NK-92 (cell line): ENCODE data around the gene NXT1.
A peak's percentile ranks its signal among the peaks of the same experiment; 100 is the strongest.

ENCODE experiments used
- DNase-seq: peaks from one replicate; lab custom pipeline; 2025; ENCODE audit not compliant: unreplicated experiment; lab: John Stamatoyannopoulos, UW

NXT1 gene

GRCh38 chr20:23386304-23387117, 35.9 kb downstream of the NXT1 start:
- DNase-seq: no peak

- DNase-seq: no peak
These were observed 36.5 kb downstream of the NXT1 start for GRCh38 chr20:23387118-23387443.

- DNase-seq: no peak
These were observed 39.6 kb downstream of the NXT1 start for GRCh38 chr20:23390091-23390774.

GRCh38 chr20:23391707-23392310, 41.2 kb downstream of the NXT1 start:
- DNase-seq: no peak

DNA sequence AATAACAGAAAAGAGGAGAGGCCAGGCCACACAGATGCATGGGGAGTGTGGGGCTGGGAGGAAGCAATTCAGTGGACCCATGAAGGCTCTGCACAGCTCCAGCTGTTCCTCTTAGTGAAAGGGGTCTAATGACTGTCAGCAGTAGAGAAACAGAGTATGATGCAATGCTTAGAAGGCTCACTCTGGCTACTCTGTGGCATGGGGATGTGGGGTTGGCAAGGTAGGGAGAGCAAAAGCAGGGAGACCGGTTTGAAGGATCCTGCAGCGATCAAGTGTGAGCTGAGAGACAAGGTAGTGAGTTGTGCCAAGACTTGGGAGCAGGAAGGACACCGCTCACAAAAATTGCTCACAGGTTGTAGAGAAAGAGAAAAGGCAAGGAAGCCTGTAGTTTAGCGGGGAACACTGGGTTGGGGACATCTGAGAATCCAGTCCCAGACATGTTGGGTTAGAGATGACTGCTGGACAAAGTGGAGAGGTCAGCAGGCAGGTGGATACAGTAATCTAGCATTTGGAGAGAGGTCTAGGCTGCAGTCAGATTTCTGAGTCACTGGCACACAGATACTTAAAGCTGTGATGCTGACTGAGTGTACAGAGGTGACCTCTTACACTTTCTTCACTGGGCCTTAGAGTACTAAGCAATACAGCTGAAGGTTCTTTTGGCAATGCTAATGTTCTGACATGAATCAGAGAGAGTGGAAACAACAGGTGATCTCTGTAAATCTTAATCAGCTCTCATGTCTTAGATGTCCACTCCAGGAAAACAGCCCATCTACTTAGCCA, 43.6 kb downstream of the NXT1 start:
- DNase-seq: no peak

DNA sequence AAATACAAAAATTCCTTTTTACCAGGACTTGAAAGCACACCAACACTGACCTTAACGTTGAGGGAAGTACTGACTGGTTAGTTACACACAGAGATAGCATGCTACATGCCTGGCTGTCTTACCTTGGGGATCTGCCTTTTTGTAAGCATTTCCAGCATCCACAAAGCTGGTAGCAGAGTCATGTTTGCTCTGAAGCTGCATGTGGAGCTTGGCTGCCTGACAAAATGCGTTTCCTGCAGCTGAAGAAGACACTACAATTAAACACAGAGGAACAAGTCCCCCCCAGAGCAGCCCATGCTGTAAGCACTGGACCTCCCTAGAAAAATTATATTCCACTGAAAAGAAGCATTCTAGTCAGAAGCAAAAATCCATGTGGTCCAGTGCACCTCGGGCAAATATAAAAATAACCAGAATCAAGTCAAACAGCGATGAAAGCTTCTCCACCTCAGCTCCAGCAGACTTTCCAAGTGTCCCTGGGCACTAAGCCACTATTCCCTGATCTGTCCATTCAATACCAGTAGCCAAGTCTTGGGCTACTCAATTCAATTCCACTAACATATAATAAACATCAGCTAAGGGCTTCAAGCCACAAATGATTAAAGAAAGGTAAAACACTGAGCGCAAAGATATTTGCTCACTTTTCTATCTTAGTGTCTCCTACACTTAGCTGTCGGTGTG, 46.5 kb downstream of the NXT1 start:
- DNase-seq: no peak

DNA sequence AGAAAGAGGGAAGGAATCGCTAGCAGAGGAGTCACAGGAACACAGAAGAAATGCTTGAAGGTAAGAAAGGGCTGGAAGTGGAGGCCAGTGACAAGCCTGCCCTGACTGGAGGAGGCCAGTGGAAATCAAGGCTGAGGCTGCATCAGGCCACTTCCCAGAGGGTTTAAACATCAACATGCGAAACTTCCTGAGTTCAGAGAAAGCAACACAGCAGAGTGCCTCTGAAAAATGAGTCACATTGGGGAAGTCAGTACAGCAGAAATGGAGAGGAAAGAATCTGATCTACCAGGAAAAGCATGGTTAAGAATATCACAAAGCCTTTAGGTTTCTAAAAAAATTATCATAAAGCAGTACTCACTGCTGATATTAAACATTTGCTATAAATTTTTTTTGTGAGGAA, 47.4 kb downstream of the NXT1 start:
- peak; percentile 7 for DNase-seq

- DNase-seq: no peak
These were observed 49.1 kb downstream of the NXT1 start for GRCh38 chr20:23399568-23400241.

DNA sequence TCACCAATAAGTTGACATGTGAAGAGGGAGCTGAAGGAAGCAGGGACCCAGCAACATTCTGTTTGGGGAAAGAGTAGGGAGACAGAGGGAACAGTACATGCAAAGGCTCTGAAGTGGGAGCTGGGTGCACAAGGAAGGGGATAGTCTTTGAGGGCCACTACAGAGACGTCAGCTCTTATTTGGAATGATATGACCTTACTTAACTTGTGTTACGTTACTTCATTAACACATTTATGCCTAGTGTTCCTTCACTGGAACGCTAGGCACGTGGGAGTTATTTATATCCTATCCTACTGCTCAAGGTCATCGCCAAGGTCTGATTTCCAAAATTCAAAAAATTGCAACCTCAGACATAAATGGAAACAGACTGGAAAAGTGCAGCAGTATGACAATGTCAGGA, 50.5 kb downstream of the NXT1 start:
- DNase-seq: no peak

- no peak for DNase-seq
These were observed 53.2 kb downstream of the NXT1 start for GRCh38 chr20:23403751-23404150.

DNA sequence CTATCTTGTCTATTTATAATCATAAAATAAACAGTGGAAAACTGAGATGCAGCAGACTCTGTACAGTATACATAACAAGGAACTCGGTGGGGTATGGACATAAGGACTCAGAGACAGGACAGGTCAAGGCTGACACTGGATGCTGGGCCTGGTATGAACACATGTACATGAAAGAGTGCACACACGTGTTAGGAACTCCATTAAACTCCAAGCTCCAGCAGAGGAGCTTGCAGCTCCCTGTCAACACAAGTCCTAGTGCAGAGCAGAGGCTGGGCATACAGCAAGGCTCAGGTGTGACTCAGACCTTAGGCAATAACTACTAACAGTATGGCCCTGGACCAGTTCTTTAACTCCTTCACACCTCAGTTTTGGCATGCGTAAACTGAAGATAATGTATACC, 53.6 kb downstream of the NXT1 start:
- DNase-seq: no peak
